Gastrocnemius medialis (tissue), 4 donors: Measurements from ENCODE around the gene ZNF407.

Source experiments
- POLR2A ChIP-seq, 2 donors: fragments of 450-650 bp; IDR thresholded peaks; one replicate each; pipeline ENCODE4 v1.6.1; 2017; ENCODE audit warnings: antibody characterized with exemption in 2 of 2, mild to moderate bottlenecking in 2 of 2, moderate library complexity in 2 of 2
- TF ChIP-seq, protein P1 (sequence below), 5 experiments: fragments of 450-650 bp in 3 of 5; fragments of 200-600 bp in 2 of 5; sonication (generic) in 2 of 5; IDR thresholded peaks in 4 of 5; conservative IDR thresholded peaks in 1 of 5; 1 replicate in 4 of 5; 2 replicates in 1 of 5; pipeline ENCODE4 v1.5.1; 2016 to 2019; ENCODE audit warnings: antibody characterized with exemption in 5 of 5, mild to moderate bottlenecking in 3 of 5, moderate library complexity in 3 of 5

- TF ChIP-seq, protein P1, sequence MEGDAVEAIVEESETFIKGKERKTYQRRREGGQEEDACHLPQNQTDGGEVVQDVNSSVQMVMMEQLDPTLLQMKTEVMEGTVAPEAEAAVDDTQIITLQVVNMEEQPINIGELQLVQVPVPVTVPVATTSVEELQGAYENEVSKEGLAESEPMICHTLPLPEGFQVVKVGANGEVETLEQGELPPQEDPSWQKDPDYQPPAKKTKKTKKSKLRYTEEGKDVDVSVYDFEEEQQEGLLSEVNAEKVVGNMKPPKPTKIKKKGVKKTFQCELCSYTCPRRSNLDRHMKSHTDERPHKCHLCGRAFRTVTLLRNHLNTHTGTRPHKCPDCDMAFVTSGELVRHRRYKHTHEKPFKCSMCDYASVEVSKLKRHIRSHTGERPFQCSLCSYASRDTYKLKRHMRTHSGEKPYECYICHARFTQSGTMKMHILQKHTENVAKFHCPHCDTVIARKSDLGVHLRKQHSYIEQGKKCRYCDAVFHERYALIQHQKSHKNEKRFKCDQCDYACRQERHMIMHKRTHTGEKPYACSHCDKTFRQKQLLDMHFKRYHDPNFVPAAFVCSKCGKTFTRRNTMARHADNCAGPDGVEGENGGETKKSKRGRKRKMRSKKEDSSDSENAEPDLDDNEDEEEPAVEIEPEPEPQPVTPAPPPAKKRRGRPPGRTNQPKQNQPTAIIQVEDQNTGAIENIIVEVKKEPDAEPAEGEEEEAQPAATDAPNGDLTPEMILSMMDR (IDR thresholded peaks at IDR 0.05 in 4 of 5, conservative IDR thresholded peaks at IDR 0.05 in 1 of 5), result no peak
- no peak for TF ChIP-seq POLR2A (IDR thresholded peaks at IDR 0.05)
Observed at GRCh38 chr18:74947417-74947816, 349.7 kb downstream of the ZNF407 start.
